ENCODE measurements around the gene BICDL1. TPM values are rescaled to one million over a fixed set of nuclear protein-coding genes. Genes with fewer than 3 reads are reported as not detected.

The BICDL1 gene
- total RNA-seq, 4 donors from 2014 or later: 19.7 to 66.7 (median 44.1) TPM

DNA sequence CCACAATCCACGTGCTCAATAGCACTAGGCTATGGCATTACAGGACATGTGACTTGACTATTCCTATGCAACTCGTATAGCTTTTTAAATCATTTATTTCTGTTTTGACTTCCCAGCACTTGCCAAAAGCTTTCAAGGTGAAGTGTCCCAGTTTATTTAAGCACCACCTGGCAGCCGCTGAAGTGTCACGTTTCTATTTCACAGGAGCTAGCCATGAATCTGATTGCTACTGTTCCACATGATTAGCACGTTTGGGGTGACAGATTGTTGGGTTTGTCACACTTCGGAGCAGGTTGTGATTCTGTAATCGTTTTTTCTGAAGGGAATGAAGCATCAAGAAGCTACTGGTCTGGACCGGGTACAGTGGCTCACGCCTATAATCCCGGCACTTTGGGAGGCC, 39.9 kb upstream of the BICDL1 start:
- intact Hi-C loops (cut with DNase I): no loop called here
- Histone ChIP-seq H3K36me3 (no peaks in the 10 kb centered on the region), H3K27ac (no peak overlapping the region), H3K27me3 (no peaks in the 10 kb centered on the region), H3K9me3 (no peaks in the 10 kb centered on the region), H3K4me3 (no peak overlapping the region), H3K4me1 (no peaks in the 10 kb centered on the region)
- 43 to 49% methylated on average over 9 of the region's 10 CpGs for WGBS, 2 donors
- TF ChIP-seq CTCF (IDR thresholded peaks at IDR 0.05) (no peak), POLR2A (IDR thresholded peaks at IDR 0.05) (no peak)
- no peak for DNase-seq

DNA sequence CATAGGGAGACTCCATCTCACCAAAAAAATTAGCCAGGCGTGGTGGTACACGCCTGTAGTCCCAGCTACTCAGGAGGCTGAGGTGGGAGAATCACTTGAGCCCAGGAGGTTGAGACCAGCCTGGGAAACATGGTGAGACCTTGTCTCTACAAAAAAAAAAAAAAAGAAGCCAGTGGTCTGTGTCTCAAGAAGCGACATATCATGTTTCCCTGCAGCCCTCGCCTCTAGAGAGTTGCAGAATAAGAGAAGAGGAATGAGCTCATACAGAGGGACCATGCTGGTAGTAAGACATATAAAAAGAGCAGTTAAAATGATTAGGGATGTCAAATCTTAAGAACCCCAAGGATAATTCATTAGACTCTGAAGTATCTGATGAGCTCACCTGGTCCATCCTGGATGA, 39.4 kb upstream of the BICDL1 start:
- no peaks in the 10 kb centered on the region for H3K27me3 ChIP-seq
- intact Hi-C loops (cut with DNase I): no loop called here
- no peaks in the 10 kb centered on the region for H3K9me3 ChIP-seq
- no peak overlapping the region for H3K27ac ChIP-seq
- TF ChIP-seq POLR2A (IDR thresholded peaks at IDR 0.05): no peak
- no peak for TF ChIP-seq CTCF (IDR thresholded peaks at IDR 0.05)
- 74 to 84% methylated on average over 4 of the region's 4 CpGs for WGBS, 2 donors
- H3K4me3 ChIP-seq: no peak overlapping the region
- H3K4me1 ChIP-seq: no peaks in the 10 kb centered on the region
- no peak for DNase-seq
- no peaks in the 10 kb centered on the region for H3K36me3 ChIP-seq

DNA sequence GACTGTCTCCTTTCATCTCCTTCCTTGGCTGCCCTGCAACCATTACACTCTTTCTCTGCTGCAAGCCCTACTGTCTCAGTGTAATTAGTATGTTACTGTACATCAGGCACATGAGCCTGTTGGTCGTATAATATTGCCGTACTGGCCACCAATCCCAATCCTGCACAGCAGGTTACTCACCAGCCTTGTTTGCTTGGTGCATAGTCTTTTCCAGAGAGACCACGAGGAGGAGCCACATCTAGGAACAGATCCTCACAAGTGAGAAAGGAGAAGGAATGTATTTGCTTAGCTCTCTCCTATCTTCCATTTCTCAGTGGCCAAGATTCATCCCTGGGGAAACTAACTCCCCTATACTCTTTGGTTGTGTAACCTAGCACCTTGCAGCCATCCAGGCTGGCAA, 33.0 kb upstream of the BICDL1 start:
- Histone ChIP-seq H3K27ac (no peak overlapping the region), H3K27me3 (no peaks in the 10 kb centered on the region), H3K4me1 (no peaks in the 10 kb centered on the region), H3K9me3 (peaks cover 0 to 38% (median 20%) of the 10 kb centered on the region in 3 donors), H3K4me3 (no peak overlapping the region), H3K36me3 (no peaks in the 10 kb centered on the region)
- TF ChIP-seq POLR2A (IDR thresholded peaks at IDR 0.05) (no peak), CTCF (IDR thresholded peaks at IDR 0.05) (no peak)
- intact Hi-C loops (cut with DNase I): no loop called here
- no peak for DNase-seq
- WGBS, 2 donors: 78 to 82% methylated on average over 3 of the region's 3 CpGs

GRCh38 chr12:119957135-119957534, 31.9 kb upstream of the BICDL1 start:
- no peak for DNase-seq
- intact Hi-C loops (cut with DNase I): no loop called here
- Histone ChIP-seq H3K27ac (no peak overlapping the region), H3K27me3 (peaks cover 0 to under 1% (median 0%) of the 10 kb centered on the region in 4 donors), H3K36me3 (no peaks in the 10 kb centered on the region), H3K4me1 (no peaks in the 10 kb centered on the region), H3K4me3 (no peak overlapping the region), H3K9me3 (peaks cover 0 to 38% (median 20%) of the 10 kb centered on the region in 3 donors)
- WGBS, 2 donors: 88 to 93% methylated on average over 1 of the region's 1 CpG
- TF ChIP-seq POLR2A (IDR thresholded peaks at IDR 0.05) (no peak), CTCF (IDR thresholded peaks at IDR 0.05) (no peak)

GRCh38 chr12:119959435-119959834, 29.6 kb upstream of the BICDL1 start:
- Histone ChIP-seq H3K9me3 (peaks cover 0 to 38% (median 20%) of the 10 kb centered on the region in 3 donors), H3K4me1 (no peaks in the 10 kb centered on the region), H3K27ac (no peak overlapping the region), H3K36me3 (no peaks in the 10 kb centered on the region), H3K27me3 (peaks cover 0 to 13% (median 0%) of the 10 kb centered on the region in 4 donors), H3K4me3 (no peak overlapping the region)
- no peak for DNase-seq
- no peak for TF ChIP-seq POLR2A (IDR thresholded peaks at IDR 0.05)
- intact Hi-C loops (cut with DNase I): no loop called here
- 63 to 79% methylated on average over 2 of the region's 2 CpGs for WGBS, 2 donors

DNA sequence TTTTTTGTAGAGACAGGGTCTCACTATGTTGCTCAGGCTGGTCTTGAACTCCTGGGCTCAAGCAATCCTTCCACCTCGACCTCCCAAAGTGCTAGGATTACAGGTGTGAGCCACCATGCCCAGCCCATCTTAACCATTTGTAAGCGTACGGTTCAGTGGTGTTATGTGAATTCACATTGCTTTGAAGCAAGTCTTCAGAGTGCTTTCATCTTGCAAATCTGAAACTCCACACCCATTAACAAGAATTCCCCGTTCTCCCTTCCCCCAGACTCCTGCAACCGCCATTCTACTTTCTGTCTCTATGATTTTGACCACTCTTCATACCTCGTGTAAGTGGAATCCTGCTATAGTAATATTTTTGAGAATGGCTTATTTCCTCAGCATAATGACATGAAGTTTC, 24.9 kb upstream of the BICDL1 start:
- Histone ChIP-seq H3K9me3 (no peaks in the 10 kb centered on the region), H3K4me1 (no peaks in the 10 kb centered on the region), H3K4me3 (no peak overlapping the region), H3K36me3 (no peaks in the 10 kb centered on the region), H3K27ac (no peak overlapping the region), H3K27me3 (peaks cover 0 to 13% (median 0%) of the 10 kb centered on the region in 4 donors)
- intact Hi-C loops (cut with DNase I): no loop called here
- DNase-seq: no peak
- TF ChIP-seq POLR2A (IDR thresholded peaks at IDR 0.05): no peak
- no peak for TF ChIP-seq CTCF (IDR thresholded peaks at IDR 0.05)
- WGBS, 2 donors: 72 to 84% methylated on average over 6 of the region's 6 CpGs
